HL-60/S4 treated with retinoic acid at 250 ng/mL for 4 days and 3 days (cell line): ENCODE results near the gene CITED4.

Experiments
- in situ Hi-C: fragments of 300-500 bp; cut with MboI; formaldehyde crosslinking; loops from 2 replicates; pipeline ENCODE4 v1.7.0; 2022; ENCODE audit warnings: low sequenced_read_pairs

CITED4 gene

DNA sequence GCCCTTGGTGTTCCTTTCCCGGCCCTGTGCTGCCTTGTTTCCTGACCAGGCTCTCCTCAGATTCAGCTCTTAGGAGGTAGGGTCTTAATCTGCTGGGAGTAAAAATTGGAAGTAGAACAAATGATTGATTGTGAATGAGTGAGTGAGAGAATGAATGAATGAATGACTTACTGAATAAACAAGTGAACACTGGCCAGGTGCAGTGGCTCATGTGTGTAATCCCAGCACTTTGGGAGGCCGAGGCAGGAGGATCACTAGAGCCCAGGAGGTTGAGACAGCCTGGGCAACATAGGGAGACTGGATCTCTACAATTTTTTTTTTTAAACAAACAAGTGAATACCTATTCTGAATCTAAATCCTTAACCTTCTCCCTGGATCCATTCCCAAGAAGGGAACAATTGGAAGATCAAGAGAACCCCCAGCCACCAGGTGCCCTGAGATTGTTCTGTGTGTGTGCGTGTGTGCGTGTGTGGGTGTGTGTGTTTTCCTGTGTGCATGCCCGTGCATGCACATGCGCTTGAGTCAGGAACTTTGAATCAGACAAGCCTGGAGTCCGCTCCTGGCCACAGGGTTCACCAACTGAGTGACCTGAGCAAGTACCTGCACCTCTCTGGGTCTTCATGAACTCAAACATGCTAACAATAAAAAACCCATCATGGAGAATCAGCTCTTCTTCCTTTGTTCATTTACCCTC lies 24.3 kb upstream of the CITED4 start:
- in situ Hi-C loops = no loop called here

DNA sequence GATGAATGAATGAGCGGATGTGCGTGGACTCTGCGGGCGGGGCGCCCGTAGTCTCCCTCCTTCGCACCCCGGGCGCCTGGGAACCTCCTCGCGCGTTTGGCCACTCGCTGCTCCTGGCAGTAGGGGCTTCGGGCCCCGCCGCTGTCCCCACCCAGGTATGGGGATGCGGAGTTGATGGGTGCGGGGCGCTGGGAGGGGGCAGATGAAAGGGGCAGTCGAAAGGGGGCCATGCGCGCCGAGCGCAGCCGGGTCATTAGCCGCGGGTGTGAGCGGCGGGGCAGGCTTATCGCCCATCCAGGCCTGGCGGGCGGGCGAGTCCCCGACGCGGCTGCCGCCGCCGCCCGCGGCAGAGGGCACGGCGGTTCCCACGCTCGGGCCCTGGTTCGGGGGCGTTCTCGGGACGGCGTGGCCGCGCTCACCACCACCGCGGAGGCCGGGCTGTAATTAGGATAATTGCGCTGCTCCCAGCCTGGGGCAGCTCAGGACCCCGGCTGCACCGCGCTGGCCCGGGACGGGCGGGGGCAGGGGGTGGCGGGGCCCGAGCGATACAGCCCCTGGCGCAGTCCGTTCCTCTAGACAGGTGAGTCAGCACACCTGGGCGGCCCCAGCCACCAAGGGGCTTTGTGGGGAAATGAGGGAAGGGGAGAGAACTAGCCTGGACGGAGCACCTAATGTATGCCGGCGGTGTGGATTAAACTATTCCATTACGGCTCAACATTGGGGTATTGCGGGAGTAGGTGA lies 22.1 kb upstream of the CITED4 start:
- in situ Hi-C loops = no loop called here

DNA sequence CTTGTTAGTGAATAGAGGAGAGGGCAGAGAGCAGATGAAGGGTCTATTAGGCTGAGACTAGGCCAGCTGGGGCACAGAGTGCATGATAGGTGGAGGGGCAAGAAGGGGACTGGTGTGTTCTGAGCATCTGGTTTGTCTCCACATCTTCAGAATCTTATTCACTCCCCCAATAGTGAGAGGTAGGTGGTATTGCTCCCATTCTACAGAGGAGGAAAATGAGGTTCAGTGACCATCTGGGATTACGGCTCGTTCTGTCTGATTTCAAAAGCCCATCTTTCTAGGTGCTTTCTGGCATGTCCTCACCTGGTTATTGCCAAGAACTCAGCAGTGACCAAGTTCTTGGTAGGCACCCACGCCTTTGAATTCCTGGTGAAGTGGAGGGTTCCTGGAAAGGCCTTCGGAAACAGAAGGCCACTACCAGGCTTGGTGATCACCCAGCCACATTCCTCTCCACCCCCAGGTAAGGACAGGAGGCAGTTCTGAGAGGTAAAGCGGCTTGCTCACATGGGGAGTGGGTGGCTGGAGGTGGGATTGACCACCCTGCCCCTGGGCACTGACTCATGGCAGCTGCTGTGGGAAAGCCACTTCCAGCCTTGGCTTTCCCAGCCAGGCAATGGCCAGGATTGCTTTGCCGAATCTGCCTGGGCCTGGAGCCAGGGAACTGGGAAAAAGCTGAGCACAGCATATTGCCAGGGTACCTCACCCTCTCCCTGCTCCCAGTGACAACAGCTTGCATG lies 18.8 kb upstream of the CITED4 start:
- in situ Hi-C loops = no loop called here

DNA sequence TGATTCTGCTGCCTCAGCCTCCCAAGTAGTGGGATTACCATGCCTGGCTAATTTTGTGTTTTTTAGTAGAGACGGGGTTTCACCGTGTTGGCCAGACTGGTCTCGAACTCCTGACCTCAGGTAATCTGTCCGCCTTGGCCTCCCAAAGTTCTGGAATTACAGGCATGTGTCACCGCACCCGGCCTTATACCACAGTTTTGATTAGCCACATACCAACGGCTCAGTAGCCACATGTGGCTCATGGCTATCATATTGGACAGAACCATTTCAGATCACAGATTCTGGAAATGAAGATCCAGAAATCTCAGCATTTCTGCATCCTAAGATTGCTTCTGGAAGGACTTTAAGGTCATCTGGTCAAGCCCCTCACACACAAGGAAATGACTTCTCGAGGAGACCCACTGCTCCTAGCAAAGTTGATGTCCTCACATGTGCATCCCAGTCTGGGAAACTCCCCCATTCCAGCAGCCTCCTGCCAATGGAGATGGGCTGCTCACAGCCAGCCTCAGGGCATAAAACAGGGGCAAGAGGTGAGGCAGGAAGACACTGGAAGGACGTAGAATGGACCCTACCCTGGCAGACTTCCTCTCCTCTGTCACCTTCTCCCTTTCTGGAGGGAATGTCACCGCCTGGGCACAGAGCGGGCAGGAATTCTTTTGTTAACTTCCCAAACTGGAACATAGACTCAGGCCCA lies 17.5 kb upstream of the CITED4 start:
- in situ Hi-C loops = no loop called here

DNA sequence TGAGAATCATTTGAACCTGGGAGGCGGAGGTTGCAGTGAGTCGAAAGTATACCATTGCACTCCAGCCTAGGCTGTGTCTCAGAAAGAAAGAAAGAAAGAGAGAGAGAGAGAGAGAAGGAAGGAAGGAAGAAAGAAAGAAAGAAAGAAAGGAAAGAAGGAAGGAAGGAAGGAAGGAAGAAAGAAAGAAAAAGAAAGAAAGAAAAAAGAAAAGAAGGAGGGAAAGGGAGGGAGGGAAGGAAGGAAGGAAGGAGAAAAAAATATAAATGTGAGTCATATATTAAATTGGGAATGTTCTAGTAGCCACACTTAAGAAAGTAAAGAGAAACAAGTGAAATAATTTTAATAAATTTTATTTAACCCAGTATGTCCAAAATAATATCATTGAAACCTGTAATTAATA lies 16.7 kb upstream of the CITED4 start:
- in situ Hi-C loops = no loop called here

DNA sequence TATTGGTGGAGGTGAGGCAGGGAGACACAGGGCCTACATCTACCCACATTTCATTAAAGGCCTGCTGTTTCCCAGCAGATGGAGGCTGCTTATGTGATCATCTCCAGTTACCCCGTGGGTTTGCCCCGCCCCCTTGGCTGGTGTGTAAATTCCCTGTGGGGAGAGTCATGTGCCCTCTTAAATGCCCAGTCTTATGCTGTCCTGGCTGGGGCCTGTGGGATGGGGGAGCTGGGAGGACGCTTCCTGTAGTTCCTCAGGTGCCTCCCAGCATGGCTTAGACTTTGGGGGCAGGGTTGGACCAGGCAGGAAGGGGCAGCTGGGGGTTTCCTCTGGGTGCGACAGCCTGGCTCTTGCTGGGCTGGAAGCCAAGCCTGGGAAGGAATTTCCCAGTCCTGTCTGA lies 15.5 kb upstream of the CITED4 start:
- in situ Hi-C loops = no loop called here

DNA sequence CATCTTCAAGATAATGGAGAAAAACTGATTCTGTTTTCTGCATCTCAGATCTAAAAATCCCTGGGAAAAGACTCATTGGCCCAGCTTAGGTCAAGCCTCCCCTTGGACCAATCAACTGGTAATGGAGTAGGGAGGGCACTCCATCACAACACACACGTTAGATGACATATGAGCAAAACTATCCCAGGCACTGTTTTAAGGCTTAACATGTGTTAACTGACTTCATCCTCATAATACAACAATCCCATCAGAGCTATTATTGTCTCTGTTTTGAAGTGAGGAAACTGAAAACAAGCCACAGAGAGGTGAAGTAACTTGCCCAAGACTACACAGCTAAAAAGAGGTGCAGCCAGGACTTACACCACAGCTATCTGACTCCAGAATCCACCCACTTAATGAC lies 14.7 kb upstream of the CITED4 start:
- in situ Hi-C loops = no loop called here

DNA sequence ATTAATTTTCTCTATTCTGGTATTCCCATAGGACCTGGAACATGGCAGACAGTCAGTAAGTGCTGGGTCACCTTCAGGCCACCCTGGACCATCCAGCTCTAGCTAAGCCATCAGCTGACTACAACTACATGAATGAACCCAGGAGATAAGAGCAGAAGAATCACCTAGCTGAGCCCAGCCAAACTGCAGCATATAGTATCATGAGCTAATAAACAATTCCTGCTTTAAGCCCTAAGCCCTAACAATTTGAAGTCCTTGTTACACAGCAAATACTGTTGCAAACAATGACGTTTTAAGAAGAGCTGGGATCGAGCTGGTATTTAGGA lies 14.2 kb upstream of the CITED4 start:
- in situ Hi-C loops = no loop called here

DNA sequence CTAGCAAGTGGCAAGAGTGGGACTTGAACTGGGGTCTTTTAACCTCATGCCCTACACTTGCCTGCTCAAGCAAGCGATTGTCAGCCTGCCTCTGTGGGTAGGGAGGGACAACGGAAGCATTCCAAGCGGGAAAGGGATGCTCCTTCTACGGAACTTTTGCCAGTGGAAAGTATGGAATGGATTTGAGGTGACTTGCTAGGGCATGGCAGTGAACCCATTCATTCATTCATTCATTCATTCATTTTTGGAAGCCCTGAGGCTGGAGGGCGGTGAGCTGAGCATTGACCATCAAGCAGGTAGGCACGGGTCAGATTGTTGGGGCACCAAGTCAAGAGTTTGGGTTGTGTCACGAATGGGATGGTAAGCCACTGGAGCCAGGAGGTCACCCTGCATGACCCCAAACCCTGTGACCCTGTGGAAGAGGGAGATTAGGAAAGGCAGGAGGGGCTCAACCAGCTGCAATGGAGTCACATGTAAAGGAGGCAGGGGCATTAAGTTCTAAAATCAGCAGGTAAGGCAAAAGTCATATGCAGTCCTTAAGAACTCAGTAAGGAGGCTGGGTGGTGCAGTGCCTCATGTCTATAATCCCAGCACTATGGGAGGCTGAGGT lies 11.8 kb upstream of the CITED4 start:
- in situ Hi-C loops = no loop called here

DNA sequence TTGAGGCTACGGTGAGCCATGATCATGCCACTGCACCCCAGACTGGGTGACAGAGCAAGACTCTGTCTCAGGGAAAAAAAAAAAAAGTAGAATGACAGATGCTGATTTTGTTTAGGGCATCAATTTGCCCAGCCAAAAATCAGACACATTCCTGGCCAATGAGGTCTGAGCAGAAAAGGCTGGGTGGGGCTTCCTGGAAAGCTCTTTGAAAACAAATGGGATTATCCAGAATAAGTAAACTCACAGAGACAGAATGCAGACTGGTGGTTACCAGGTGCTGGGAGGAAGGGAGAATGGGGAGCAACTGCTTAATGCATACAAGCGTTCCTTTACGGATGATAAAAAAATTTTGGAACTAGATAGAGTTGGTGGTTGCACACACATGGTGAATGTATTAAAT lies 10.1 kb upstream of the CITED4 start:
- in situ Hi-C loops = no loop called here

DNA sequence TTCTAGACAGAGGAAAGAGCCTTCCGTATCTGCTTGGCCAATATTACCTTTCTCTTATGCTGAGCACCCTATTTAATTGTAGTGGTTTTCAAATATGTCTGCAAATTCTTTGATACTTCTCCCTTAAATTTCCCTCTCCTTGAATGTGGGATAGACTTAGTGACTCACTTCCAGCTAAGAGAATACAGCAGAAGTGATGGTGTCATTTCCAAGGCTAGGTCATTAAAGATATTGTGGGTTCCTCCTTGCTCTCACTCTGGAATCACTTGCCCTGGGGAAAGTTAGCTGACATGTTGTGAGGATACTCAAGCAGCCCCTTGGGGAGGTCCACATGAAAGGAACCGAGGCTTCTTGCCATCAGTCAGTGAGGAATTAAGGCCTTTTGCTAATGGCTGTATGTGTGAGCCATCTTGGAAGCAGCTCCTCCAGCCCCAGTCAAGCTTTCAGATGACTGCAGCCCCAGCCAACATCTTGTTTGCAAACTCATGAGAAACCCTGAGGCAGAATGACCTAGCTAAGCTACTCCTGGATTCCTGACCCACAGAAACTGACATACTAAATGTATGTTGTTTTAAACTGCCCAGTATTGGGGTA lies 8.1 kb upstream of the CITED4 start:
- in situ Hi-C loops = no loop called here

DNA sequence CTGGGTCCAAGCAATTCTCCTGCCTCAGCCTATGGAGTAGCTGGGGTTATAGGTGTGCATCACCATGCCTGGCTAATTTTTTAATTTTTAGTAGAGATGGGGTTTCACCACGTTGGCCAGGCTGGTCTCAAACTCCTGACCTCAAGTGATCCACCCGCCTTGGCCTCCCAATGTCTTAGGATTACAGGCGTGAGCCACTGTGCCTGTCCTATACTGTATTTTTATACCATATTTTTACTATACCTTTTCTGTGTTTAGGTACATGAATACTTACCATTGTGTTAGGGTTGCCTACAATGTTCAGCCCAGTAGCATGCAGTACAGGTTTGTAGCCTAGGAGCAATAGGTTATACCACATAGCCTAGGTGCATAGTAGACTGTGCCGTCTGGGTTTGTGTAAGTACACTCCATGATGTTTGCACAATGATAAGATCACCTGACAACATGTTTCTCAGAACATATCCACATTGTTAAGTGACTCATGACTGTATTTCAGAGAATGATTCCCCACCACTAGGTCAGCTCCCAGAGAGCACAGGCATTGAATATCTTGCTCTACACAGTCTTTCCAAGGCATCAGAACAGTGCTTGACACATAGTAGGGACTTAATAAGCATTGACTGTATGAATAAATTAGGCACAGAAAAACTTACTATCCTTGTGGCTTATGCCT lies 6.0 kb upstream of the CITED4 start:
- in situ Hi-C loops = no loop called here

DNA sequence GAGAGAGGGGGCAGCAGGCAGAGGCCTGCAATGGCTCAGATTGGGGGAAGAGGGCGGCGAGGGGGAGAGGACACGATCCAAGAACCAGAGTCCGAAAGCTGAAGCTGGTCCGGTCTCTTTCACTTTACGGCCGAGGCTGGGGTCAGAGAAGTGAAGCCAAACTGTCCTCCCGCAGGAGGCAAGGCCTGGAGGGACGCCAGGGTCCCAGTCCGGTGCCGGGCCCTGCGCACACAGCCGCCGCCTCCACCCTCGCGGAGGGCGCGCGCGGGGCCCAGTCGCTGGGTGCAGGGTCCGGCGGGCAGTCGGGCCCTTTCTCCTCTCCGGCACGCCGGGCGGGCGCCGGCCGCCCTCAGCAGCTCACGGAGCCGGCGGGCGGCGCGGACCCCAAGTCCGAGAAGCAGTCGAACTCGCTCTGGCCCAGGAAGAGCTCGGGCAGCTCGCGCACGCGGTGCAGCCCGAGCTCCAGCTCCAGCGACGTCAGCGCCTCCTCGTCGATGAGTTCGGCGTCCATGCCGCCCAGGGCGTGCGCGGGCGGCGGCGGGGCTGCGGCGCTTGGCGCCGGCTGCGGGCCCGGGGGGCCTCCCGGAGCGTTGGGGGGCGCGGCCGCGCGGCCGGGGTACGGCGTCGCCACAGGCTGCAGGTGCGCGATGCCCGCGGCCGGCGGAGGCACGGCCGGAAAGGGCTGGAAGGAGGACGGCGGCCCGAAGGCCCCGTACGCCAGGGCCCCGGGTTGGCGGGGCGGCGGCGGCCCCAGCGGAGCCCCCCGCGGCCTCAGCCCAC lies 749 bp downstream of the CITED4 start:
- in situ Hi-C loops = no loop called here

DNA sequence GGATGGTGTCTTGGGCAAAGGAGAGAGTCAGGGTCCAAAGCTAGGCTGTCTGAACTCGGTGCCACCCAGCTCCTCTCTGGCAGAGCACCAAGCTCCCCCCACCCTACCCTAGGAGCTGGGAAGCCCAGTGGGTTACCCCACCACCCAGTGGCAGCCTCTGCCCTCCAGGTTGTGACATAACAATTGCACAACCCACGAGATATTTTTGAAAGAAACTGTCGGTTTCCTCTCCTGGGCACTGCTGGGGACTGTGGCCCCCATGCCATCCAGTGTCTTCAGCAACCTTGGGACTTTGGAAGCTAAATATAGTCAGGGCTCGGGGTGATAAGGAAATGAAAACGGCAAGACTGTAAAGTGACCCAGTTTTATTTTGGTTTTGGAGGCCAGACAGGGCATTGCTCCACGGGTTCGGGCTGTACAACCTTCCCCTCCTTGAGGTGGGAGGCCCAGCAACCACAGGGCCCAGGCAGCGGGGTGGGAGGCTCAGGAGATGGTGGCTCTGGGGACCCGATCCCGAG lies 1.4 kb downstream of the CITED4 start:
- in situ Hi-C loops = no loop called here

DNA sequence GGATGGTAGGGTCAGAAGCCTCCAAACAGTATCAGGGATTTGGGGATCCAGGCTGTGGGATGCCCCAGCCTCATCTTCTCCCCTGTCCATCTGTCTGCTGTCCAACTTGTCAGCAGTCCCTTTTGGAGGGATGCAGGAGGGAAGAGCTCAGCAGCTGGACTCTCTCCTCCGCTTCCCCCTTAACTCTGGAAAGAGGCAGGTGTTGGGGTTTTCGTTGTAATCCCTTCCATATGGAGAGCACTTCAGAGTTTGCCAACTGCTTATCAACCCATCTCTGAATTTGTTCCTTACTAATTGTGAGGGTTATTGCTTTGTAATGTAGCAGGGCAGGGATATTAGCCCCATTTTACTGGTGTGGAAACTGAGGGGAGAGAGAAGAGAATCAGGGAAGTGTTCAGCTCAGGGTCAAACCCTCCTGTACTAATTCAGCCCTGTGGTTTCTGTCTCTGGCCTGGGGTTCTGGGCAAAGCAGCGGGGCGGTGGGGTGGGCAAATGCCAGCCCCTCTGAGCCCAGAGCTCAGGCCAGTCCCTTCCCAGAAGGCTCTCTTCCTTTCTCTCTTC lies 3.2 kb downstream of the CITED4 start:
- in situ Hi-C loops = no loop called here

DNA sequence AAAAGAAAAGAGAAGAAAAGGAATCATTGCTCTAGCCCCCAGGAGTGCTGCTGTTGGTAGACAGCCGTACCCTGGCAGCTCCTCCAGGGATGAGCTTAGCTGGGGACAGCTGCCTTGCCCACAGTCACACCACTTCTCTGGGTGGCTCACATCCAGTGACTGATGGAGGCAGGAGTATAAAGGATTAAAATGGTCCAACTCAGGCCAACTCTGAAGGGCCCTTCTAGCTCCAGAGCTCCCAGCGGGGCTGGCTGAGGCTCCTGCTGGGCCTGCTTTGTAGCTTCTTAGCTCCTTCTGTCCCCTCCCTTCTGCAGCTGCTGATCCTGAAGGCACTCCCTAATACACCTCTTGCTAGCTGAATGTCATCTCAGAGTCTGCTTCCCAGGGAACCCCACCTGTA lies 4.4 kb downstream of the CITED4 start:
- in situ Hi-C loops = no loop called here

DNA sequence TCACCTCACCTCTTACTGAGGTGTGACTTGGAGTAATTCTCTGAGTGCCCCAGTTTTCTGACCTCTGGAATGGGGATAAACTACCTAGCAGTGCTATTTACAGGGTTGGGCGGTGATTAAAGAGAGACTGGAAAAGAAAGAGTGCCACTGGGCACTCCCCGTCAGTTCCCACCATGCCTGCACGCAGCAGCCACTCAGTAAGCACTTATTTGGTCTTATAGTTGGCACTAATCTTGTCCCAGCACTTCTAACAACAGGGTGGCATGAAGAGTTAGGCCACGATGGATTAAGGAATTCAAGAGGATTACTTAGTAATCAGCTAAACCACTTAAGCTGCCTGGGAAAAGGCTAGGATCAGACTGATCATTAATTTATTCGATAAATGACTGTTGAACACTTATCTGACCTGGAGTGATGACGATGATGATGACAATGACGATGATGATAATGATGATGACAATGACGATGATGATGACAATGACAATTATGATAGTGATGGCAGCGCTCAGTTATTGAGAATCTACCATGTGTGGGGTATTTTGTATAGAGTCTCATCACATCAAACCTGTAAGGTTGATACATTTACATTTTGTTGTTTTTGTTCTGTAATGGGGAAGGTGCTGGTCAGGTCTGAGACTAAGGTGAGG lies 5.4 kb downstream of the CITED4 start:
- in situ Hi-C loops = no loop called here

DNA sequence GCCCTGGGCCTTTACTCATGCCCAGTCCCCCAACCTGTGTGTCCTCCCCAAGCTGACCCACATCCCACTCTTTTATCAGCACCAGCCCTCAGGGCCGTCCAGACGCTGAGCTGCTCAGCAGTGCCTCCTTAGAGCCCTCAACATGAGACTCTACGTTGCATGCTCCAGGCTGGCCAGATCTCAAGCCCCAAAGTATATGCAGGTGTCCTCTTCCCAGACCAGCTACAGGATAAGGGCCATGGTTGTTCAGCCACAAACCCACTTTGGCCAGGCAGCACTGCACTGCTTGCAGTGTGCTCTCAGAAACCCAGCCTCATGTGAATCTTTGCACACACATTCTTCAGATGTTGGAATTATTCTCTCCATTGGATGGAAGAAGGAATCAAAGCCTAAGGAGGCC lies 6.0 kb downstream of the CITED4 start:
- in situ Hi-C loops = no loop called here
